NCI-H510A treated with DMSO at 0.1 percent for 48 hours (cell line): ENCODE measurements around the gene RASSF6.
"Not testable (repeated sequence)": the region's sequence is repeated elsewhere in the genome, so short reads cannot be mapped to it uniquely, and the experiment has no call there.

Experiments used
- DNase-seq: peaks from one replicate; lab custom pipeline; 2025; lab: John Stamatoyannopoulos, UW

RASSF6 gene

DNA sequence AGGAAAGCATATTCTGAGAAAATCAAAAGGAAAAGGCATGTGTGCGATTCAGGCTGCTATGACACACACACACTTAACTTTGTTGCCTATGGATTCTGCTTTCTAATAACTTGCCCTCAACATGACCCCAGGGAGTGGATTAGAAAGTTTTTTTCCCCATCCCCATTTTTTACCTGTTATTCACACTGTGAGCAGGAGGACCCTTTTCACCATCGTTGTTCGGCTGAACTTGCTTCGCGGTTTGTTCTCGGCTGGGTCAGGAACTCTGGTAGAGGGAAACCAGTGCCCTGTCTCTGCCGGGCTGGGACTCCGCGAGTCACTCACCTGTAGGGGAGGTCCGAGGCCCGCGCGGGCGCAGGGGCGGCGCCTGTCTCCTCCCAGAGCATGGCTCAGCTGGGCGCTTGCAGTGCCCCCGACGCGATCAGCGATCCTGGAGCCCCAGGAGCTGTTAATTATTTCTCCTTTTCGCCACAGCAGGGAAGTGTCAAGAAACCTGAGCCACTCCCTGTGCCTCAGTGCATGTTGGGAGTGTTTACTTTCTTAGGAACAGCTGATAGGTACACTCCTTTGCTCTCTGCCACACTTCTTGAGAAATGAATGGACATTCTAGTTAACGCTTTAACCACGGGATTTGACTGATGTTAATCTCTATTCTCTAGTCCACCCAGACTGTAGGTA, at the start of gene RASSF6:
Gene RASSF6, minus strand, starts transcription at position 322 of the 678 bp plus-strand sequence. CDS start 8,641 bp downstream, outside the sequence.
- DNase-seq, result peak; percentile 91

GRCh38 chr4:73669410-73670183, 49.4 kb upstream of the RASSF6 start:
- peak; percentile 69 for DNase-seq

- DNase-seq, result peak; percentile 96
Observed at GRCh38 chr4:73668782-73669201, 48.6 kb upstream of the RASSF6 start.

- not testable (repeated sequence) for DNase-seq
Observed at GRCh38 chr4:73665924-73666323, 45.7 kb upstream of the RASSF6 start.

- no peak for DNase-seq
Observed at GRCh38 chr4:73664470-73664869, 44.2 kb upstream of the RASSF6 start.

- no peak for DNase-seq
Observed at GRCh38 chr4:73663576-73663975, 43.3 kb upstream of the RASSF6 start.

DNA sequence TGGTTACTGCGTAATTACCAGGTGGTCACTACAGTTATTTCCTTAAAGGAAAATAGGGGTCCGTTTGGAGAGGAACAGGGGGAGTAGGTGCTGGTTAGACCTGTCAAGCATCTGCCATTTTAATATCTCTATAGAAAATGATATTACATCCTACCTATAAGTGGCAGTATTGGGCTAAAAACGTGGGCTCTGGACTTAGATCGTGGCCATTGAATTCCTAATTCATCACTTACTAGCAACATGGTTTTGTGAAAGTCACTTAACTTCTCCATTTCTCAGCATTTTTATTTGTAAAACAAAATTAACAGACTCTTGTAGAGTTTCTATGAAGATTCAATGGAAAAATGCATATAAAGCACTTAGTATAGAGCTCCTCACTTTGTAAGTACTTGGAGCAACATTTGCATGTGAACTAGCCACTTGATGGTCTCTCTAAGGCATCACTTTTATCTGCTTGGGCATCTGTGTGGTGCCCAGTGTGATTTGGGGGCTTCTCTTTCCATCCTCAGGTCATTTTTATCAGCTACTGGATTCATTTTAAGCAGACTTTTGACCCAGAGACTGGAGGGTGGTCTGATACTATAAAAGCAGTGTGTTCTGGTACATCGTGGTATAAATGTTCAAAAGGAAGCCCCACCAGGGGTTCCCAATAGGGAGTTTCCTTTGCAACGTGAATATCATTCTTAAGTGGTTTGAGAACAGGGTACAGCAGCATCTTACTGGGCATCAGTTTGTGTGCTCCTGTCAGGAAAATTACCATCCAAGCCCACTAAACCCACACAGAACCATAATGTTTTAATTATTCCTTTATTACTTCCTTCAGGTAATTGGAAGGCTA, 42.7 kb upstream of the RASSF6 start:
- DNase-seq, result peak; percentile 77

DNA sequence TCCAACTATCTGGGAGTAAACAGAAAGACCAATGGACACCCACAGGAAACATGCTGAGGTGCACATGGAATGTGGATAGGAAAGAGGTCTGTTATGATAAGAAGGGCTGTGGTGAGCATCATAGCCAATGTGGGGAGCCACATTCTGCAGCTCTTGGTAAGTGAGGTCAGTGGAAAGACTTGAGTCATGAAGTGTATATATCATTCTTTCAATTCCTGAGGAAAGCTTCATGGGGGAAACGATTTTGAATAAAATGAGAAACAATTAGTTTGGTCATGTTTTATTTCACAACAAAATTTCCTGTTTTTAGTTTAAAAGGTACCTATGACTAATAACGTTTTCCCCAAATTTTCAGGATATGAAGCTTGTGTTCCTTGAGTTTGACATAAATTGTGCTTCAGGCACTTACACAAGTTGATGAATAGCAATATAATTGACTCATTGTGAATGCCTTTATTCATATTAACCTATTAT, 41.4 kb upstream of the RASSF6 start:
- no peak for DNase-seq

DNA sequence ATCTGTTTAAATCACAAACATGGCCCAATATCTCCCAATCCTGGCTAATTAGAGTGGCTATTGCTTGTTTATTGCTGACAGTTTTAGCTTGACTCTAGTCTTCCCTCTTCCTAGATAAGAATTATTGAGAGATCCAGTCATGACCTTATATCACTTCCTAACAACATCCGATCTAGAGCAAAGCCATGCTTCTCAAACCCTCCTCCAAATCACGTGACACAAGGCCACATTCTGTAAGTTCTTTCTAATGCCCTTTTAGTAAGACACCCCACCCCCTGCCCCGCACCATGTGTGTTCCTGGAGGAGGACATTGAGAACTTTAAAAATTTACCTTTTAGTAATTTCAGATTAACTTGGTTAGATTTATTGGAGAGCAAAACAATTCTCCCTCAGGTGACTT, 40.6 kb upstream of the RASSF6 start:
- DNase-seq, result no peak

- peak; percentile 94 for DNase-seq
Observed at GRCh38 chr4:73653695-73654106, 33.5 kb upstream of the RASSF6 start.

- no peak for DNase-seq
Observed at GRCh38 chr4:73650250-73650649, 30.0 kb upstream of the RASSF6 start.

DNA sequence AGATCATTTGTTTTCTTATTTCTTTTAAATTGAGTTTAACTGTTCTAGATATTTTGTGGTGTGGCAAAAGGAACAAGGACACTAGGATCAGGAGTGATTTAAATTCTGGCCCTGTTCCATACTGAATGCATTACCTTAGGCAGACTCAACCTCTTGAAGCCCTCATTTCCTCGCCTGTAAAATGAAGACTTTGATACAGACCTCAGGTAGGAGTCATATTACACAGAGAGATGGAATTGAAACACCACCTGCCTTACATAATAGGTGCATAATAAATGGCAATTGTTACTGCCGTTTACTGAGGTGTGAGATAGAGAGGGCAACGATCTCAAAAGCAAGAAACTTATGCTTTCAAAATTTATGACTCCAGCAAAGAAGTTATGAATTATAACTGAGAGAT, 28.2 kb upstream of the RASSF6 start:
- peak; percentile 96 for DNase-seq

DNA sequence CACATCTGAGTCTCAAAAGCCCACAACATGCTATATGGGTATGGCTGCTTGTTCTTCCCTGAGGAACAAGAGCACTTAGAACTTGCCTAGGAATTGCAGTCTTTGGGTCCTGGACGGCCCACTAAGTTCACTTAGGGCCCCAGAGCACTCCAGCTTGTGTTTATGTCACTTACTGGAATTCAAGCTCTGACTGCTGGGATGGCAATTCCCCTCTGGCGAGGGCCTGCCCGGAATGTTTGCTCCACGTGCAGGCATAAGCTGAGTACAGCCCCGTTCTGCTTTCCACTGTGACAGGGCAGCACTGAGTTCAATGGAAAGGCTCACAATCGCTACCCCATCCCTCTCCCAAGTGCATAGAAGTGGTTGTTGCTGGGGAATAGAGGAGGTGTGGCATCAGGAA, 25.9 kb upstream of the RASSF6 start:
- DNase-seq, result no peak

GRCh38 chr4:73631565-73632226, 11.5 kb upstream of the RASSF6 start:
- DNase-seq, result peak; percentile 60

- DNase-seq, result not testable (repeated sequence)
Observed at GRCh38 chr4:73628834-73629233, 8.6 kb upstream of the RASSF6 start.

DNA sequence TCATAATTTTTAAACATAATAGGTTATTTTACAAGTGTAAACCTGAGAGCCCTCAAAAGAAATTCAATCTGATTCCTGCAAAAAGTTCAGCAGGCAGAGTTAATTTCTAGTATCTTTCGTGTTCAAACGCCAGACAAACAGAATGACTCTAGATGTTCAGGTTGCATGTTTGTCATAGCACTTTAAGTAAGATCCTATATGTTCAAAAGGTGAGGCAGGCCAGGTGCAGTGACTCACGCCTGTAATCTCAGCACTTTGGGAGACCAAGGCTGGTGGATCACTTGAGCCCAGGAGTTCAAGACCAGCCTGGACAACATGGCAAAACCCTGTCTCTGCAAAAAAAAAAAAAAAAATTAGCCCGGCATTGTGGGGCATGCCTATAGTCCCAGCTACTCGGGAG, 1.1 kb upstream of the RASSF6 start:
- peak; percentile 82 for DNase-seq

DNA sequence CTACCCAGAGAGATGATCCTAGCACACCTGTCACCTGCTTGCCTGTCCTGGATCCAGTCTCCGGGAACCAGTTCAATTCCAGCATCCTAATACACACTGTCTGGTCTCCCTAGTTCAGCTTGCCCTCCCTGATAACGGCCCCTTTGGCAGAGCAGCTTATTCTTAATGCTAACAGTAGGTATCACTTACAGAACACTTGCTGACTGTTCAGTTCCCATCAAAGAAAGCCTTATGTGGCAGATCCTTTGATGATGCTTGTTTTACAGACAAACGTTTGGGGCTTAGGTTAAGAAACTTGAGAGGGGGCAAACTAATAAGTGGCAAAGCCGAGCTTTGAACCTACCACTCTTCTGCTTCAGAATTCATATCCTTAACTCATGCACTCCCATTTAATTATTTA, 890 bp downstream of the RASSF6 start:
- DNase-seq, result peak; percentile 80

DNA sequence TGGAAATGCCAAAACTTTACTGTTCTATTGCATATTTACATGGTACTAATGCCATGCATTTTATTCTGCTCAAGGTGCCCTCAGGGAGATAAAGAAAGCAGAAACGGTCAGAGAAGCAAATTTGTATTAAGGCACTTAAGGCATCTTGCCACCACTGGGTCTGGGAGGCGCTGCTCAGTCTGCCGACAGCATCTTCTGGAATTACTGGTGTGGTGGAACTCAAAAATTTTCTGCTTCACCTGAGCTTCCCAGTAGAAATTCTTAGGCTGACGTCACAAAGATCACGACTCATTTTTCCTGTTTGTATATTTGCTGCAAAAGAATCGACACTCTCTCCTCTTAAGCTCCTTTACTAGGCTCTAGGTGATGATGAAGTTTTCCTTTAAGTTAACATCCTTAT, 3.0 kb downstream of the RASSF6 start:
- DNase-seq, result peak; percentile 33

GRCh38 chr4:73615613-73616012, 4.6 kb downstream of the RASSF6 start:
- peak; percentile 49 for DNase-seq

GRCh38 chr4:73614311-73614867, 5.8 kb downstream of the RASSF6 start:
- DNase-seq, result no peak

DNA sequence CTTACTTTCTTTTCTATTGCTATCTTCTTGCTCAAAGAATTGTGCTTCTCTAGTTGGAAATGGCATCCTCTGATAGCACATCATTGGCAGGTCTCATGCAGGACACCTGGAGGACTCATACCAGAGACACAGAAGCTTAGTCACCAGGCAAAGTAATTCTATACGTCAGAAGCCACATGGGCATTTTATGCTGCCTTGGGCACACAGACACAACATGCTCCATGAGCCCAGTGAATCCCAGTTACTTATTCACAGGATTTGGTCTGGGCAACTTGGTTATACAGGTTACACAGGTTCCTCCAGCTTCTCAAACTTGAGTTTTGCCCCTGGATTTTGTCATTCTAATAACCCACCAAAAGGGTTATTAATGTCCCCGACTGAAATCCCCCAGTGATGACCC, 7.1 kb downstream of the RASSF6 start:
- DNase-seq, result peak; percentile 49
